Measurements from ENCODE around the gene SMAD2.

Gene SMAD2

GRCh38 chr18:47931718-47932103 lies 1.3 kb upstream of the SMAD2 start:
- peak in 1 of 2 experiments; percentile 50 for DNase-seq

- peak; percentile 94 to 95 for DNase-seq
Measured at GRCh38 chr18:47930931-47931717, 665 bp upstream of the SMAD2 start.

GRCh38 chr18:47929681-47930198 lies 719 bp downstream of the SMAD2 start:
- no peak for DNase-seq

GRCh38 chr18:47928466-47928865 lies 2.0 kb downstream of the SMAD2 start:
- no peak for DNase-seq

GRCh38 chr18:47926101-47926850 lies 4.2 kb downstream of the SMAD2 start:
- no peak for DNase-seq

GRCh38 chr18:47919916-47920315 lies 10.5 kb downstream of the SMAD2 start:
- DNase-seq: no peak

- peak; percentile 45 to 49 for DNase-seq
Measured at GRCh38 chr18:47917923-47918610, 12.4 kb downstream of the SMAD2 start.

- no peak for DNase-seq
Measured at GRCh38 chr18:47915930-47916329, 14.5 kb downstream of the SMAD2 start.

- no peak for DNase-seq
Measured at GRCh38 chr18:47915229-47915628, 15.2 kb downstream of the SMAD2 start.

GRCh38 chr18:47912794-47913585 lies 17.5 kb downstream of the SMAD2 start:
- DNase-seq: no peak

GRCh38 chr18:47912343-47912742 lies 18.1 kb downstream of the SMAD2 start:
- no peak for DNase-seq

- DNase-seq: no peak
Measured at GRCh38 chr18:47911877-47912276, 18.6 kb downstream of the SMAD2 start.

- no peak for DNase-seq
Measured at GRCh38 chr18:47909484-47909883, 21.0 kb downstream of the SMAD2 start.

- DNase-seq: no peak
Measured at GRCh38 chr18:47908592-47908991, 21.9 kb downstream of the SMAD2 start.

GRCh38 chr18:47906408-47906807 lies 24.1 kb downstream of the SMAD2 start:
- DNase-seq: no peak

GRCh38 chr18:47903809-47904208 lies 26.6 kb downstream of the SMAD2 start:
- no peak for DNase-seq

- DNase-seq: no peak
Measured at GRCh38 chr18:47901624-47902362, 28.7 kb downstream of the SMAD2 start.

GRCh38 chr18:47899107-47899840 lies 31.2 kb downstream of the SMAD2 start:
- DNase-seq: no peak

- no peak for DNase-seq
Measured at GRCh38 chr18:47898696-47899095, 31.8 kb downstream of the SMAD2 start.

GRCh38 chr18:47898055-47898454 lies 32.4 kb downstream of the SMAD2 start:
- no peak for DNase-seq

Measured in activated T-cell treated with anti-CD3 and anti-CD28 coated beads, Interleukin-2, amount 50 U/mL, for 48 hours (primary cell).